ENCODE data around the gene EPRS1. TPM values are rescaled to one million over a fixed set of nuclear protein-coding genes. Genes with fewer than 3 reads are reported as not detected.
"Not testable (repeated sequence)": the region's sequence is repeated elsewhere in the genome, so short reads cannot be mapped to it uniquely, and the experiment has no call there.

The EPRS1 gene
- 176 and 188 TPM in 2 replicates for total RNA-seq

DNA sequence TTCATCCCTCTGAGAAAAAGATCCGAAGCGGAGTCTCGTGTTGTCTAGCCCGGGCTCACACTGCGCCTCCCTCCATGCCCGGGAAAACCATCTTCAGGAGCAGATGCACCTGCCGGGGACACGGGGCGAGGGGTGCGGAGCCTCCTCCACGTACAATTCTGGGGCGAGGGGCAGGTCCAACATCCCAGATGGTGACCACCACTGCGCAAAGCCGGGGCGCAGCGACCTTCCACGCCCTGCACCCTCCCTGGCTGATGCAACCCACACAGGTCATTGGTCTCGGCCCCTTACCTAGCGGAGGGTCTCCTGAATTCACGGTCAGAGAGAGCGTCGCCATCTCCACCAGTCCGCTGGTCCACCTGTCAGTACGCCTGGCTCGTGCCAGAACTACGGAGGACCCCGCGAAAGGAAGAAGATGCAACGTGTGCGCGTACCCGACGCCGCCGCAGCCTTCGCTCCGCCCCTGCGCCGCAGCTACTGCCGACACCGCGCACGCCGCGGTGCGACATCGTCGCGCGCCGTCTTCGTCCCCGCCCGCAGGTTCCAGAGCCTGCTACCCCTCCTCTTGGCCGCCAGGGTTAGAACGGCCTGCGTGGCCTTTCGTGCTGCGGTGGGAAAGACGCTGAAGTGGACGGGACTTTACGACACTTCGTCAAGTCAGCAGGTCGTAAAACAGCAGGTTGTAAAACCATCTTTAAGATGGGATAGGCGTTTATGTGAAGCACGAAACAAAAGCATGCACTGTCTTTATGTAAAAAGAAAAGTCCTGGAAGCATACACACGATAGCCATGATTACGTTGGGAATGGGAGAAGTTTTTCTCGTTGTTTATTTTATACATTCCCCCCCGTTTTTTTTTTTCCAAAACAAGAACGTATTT, at the start of gene EPRS1:
Gene EPRS1 (minus strand): TSS at position 454 of the 879 bp plus-strand sequence. CDS start 117 bp downstream, at position 337.
- Mint-ChIP-seq H3K9me3 (no peaks in the 10 kb centered on the region), H3K27ac (peak within 1 kb of the TSS; percentile 93), H3K4me3 (peak within 1 kb of the TSS; percentile 96), H3K4me1 (ENCODE audit: low read depth) (peaks cover 32% of the 10 kb centered on the region), H3K36me3 (ENCODE audit: low read depth) (peaks cover 7% of the 10 kb centered on the region), H3K27me3 (ENCODE audit: insufficient read depth) (no peaks in the 10 kb centered on the region)
- DNase-seq (ENCODE audit: low spot score): peak; percentile 95
- intact Hi-C loops (cut with micrococcal nuclease): loop anchor here (1.0 to 5.0 kb wide), 5 partner anchors 33 to 874 kb away; partner anchors contain the start of genes BPNT1, IARS2, LYPLAL1 and RAB3GAP2

DNA sequence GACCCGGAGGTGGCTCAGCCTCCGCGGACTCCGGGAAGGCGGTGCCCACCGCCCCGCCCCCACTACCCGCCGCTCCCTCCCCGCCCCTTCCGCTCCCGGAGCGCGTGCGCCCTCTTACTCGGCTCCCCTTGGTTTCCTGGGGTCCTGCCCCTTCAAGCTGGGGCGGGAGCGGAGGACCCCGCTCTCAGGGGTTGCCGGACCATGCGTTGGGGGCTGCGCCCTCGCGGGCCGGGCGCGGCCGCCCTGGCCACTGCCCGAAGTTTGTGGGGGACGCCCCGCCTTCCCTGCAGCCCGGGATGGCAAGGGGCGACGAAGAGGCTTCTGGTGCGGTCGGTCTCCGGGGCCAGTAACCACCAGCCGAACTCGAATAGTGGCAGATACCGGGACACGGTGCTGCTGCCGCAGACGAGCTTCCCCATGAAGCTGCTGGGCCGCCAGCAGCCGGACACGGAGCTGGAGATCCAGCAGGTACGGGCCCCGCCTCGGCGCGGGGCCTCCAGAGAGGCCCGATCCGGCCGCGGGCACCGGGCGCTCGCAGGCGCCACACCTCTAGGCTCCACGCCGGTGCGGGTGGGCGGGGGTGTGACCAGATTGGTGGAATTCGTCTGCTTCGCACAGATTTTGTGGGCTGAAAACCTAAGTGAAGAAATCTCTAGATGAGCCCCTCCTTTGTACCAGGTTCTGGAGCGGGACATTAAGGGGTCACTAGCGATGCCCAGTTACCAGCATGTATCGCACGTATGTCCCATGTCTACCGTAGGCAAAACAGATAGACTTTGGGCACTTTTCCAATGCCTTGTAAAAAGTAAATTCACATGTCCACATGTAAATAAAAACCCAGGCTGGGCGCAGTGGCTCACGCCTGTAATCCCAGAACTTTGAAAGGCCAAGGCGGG, 48.0 kb upstream of the EPRS1 start, which contains the start of gene IARS2:
Gene IARS2 (plus strand): TSS at position 117 of the 896 bp plus-strand sequence. CDS start 85 bp downstream, at position 202.
- H3K27ac Mint-ChIP-seq: peak within 1 kb of the TSS; percentile 55
- intact Hi-C loops (cut with micrococcal nuclease): loop anchor here (1.0 to 5.0 kb wide), 3 partner anchors 48 to 1807 kb away; partner anchors contain the start of genes EPRS1 and RRP15
- peaks cover 25% of the 10 kb centered on the region for H3K4me1 Mint-ChIP-seq (ENCODE audit: low read depth)
- peak within 1 kb of the TSS; percentile 68 for H3K4me3 Mint-ChIP-seq
- H3K9me3 Mint-ChIP-seq: no peaks in the 10 kb centered on the region
- H3K27me3 Mint-ChIP-seq (ENCODE audit: insufficient read depth): no peaks in the 10 kb centered on the region
- DNase-seq (ENCODE audit: low spot score): peak; percentile 85
- peaks cover 18% of the 10 kb centered on the region for H3K36me3 Mint-ChIP-seq (ENCODE audit: low read depth)

DNA sequence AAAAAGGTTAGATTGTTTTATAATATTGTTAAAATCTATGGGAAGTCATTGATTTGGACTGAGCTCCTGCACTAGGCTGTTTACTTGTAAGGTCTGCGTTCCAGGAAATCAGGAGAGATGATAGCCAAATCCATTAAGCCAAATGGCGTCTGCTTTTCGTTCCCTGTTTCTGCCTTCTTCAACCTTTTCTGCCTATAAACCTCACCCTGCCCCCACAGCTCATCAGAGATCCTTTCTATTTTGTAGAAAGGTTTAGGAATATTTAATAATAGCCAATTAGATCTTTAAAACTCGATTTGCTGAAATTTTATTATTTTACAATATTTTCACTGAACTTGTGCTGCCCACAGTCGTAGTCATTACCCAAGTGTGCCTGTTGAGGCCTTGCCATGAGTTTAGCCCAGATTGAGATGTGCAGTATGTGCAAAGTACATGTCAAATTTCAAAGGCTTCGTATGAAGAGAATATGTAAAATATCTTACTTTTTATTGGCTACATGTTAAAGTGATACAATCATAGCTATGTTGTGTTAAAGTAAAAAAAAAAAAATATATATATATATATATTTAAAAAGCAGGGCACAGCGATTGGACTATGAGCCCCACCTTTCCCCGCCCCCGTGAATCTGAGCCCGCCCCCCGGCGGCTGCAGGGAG, 47.2 kb upstream of the EPRS1 start:
- H3K4me3 Mint-ChIP-seq: no peak overlapping the region
- DNase-seq (ENCODE audit: low spot score): no peak

DNA sequence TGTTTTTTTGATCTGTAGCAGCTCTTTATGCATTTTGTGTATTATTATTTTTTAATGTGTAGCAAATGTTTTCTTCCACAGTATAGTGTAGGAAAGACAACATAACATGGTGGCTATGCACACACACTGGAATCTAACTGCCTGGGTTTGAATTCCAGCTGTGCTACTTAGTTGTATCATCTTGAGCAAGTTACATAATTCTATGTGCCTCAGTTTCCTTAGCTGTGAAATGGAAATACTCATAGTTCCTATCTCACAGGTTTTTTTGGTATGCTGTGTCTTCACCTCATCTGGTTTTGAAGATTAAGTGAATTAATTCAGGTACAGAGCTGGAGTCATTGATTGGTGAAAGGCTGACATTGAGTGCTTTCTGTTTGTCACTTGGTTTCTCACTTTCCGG, 46.4 kb upstream of the EPRS1 start:
- Mint-ChIP-seq H3K27ac (no peak overlapping the region), H3K4me3 (no peak overlapping the region), H3K4me1 (ENCODE audit: low read depth) (peaks cover 19% of the 10 kb centered on the region), H3K36me3 (ENCODE audit: low read depth) (peaks cover 14% of the 10 kb centered on the region), H3K9me3 (no peaks in the 10 kb centered on the region), H3K27me3 (ENCODE audit: insufficient read depth) (no peaks in the 10 kb centered on the region)
- no peak for DNase-seq (ENCODE audit: low spot score)
- intact Hi-C loops (cut with micrococcal nuclease): loop anchor here (1.0 to 5.0 kb wide), 2 partner anchors 180 to 1805 kb away; partner anchors contain the start of genes RAB3GAP2 and RRP15

More for the DNA sequence above, 47.2 kb upstream of the EPRS1 start:
- Mint-ChIP-seq H3K27ac (no peak overlapping the region), H3K4me1 (ENCODE audit: low read depth) (peaks cover 24% of the 10 kb centered on the region), H3K27me3 (ENCODE audit: insufficient read depth) (no peaks in the 10 kb centered on the region), H3K9me3 (no peaks in the 10 kb centered on the region), H3K36me3 (ENCODE audit: low read depth) (peaks cover 17% of the 10 kb centered on the region)
- intact Hi-C loops (cut with micrococcal nuclease): loop anchor here (1.0 to 5.0 kb wide), 4 partner anchors 47 to 1806 kb away; partner anchors contain the start of genes EPRS1, RAB3GAP2 and RRP15

DNA sequence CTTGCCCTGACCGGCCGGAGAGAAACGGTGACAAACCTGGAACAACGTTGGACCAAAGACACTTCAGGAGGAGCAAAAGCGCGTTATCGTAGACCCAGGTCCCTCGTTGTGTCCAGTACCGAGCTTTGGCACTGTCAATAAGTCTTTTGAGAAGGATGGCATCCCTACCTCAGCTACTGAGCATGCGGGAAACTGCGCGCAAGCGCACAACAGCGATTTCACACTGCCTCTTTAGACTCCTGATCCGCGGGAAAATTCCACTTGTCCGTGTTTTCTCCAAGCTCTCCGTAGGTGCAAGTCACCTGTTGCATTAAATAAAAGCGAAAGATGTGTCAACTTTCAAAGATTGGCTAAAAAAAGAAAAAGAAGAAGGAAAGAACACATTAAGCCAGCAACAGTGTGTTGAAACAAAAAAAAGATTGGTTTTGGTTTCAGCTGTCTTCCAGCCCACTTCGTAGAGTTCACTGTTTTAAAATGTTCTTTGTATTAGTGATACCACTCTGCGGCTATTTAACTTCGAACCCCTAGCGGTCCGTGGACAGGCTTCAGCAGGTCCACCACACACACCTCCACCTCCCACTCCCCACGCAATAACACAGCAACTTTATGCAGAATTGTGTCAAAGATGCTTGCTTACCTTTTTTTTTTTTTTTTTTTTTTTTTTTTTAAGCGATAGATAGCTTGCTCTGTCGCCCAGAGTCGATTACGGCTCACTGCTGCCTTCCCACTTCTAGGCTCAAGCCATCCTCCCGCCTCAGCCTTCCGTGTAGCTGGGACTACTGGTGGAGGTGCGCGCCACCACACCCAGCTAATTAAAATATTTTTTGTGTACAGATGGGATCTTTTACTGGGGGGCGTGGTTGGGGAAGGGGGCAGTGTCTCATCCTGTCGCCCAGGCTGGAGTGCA, 43.6 kb upstream of the EPRS1 start, which contains the start of gene BPNT1:
Gene BPNT1 (minus strand): TSS at position 139 of the 907 bp plus-strand sequence. CDS start 9,942 bp downstream, outside the sequence.
- Mint-ChIP-seq H3K27me3 (ENCODE audit: insufficient read depth) (no peaks in the 10 kb centered on the region), H3K27ac (peak within 1 kb of the TSS; percentile 87), H3K9me3 (no peaks in the 10 kb centered on the region), H3K36me3 (ENCODE audit: low read depth) (peaks cover 2% of the 10 kb centered on the region), H3K4me3 (peak within 1 kb of the TSS; percentile 96), H3K4me1 (ENCODE audit: low read depth) (peaks cover 8% of the 10 kb centered on the region)
- intact Hi-C loops (cut with micrococcal nuclease): loop anchor here (1.0 to 5.0 kb wide), 4 partner anchors 23 to 1803 kb away; partner anchors contain the start of genes EPRS1, RAB3GAP2 and RRP15
- peak; percentile 95 for DNase-seq (ENCODE audit: low spot score)

- DNase-seq (ENCODE audit: low spot score); H3K4me1 Mint-ChIP-seq (ENCODE audit: low read depth): not testable (repeated sequence)
Observed at GRCh38 chr1:220086261-220086686, 40.0 kb upstream of the EPRS1 start.

GRCh38 chr1:220084460-220084859, 38.2 kb upstream of the EPRS1 start:
- H3K4me1 Mint-ChIP-seq (ENCODE audit: low read depth): peaks cover 9% of the 10 kb centered on the region
- no peak for DNase-seq (ENCODE audit: low spot score)
- H3K27ac Mint-ChIP-seq: no peak overlapping the region
- no peak overlapping the region for H3K4me3 Mint-ChIP-seq
- H3K9me3 Mint-ChIP-seq: no peaks in the 10 kb centered on the region
- intact Hi-C loops (cut with micrococcal nuclease): no loop called here
- no peaks in the 10 kb centered on the region for H3K27me3 Mint-ChIP-seq (ENCODE audit: insufficient read depth)
- H3K36me3 Mint-ChIP-seq (ENCODE audit: low read depth): peaks cover 2% of the 10 kb centered on the region

More at GRCh38 chr1:220086261-220086686, 40.0 kb upstream of the EPRS1 start:
- H3K27ac Mint-ChIP-seq; H3K9me3 Mint-ChIP-seq; H3K4me3 Mint-ChIP-seq; H3K27me3 Mint-ChIP-seq (ENCODE audit: insufficient read depth); H3K36me3 Mint-ChIP-seq (ENCODE audit: low read depth); intact Hi-C loops (cut with micrococcal nuclease): not testable (repeated sequence)

GRCh38 chr1:220077887-220078286, 31.6 kb upstream of the EPRS1 start:
- no peaks in the 10 kb centered on the region for H3K27me3 Mint-ChIP-seq (ENCODE audit: insufficient read depth)
- no peaks in the 10 kb centered on the region for H3K9me3 Mint-ChIP-seq
- peaks cover 11% of the 10 kb centered on the region for H3K36me3 Mint-ChIP-seq (ENCODE audit: low read depth)
- no peak for DNase-seq (ENCODE audit: low spot score)
- peaks cover 8% of the 10 kb centered on the region for H3K4me1 Mint-ChIP-seq (ENCODE audit: low read depth)
- no peak overlapping the region for H3K4me3 Mint-ChIP-seq
- no peak overlapping the region for H3K27ac Mint-ChIP-seq
- intact Hi-C loops (cut with micrococcal nuclease): no loop called here

GRCh38 chr1:220076861-220077762, 30.8 kb upstream of the EPRS1 start:
- no peaks in the 10 kb centered on the region for H3K9me3 Mint-ChIP-seq
- peaks cover 8% of the 10 kb centered on the region for H3K4me1 Mint-ChIP-seq (ENCODE audit: low read depth)
- DNase-seq (ENCODE audit: low spot score): no peak
- no peaks in the 10 kb centered on the region for H3K27me3 Mint-ChIP-seq (ENCODE audit: insufficient read depth)
- no peak overlapping the region for H3K4me3 Mint-ChIP-seq
- H3K27ac Mint-ChIP-seq: no peak overlapping the region
- intact Hi-C loops (cut with micrococcal nuclease): no loop called here
- H3K36me3 Mint-ChIP-seq (ENCODE audit: low read depth): peaks cover 17% of the 10 kb centered on the region

- Mint-ChIP-seq H3K27ac (no peak overlapping the region), H3K27me3 (ENCODE audit: insufficient read depth) (no peaks in the 10 kb centered on the region), H3K4me1 (ENCODE audit: low read depth) (no peaks in the 10 kb centered on the region), H3K9me3 (no peaks in the 10 kb centered on the region), H3K4me3 (no peak overlapping the region), H3K36me3 (ENCODE audit: low read depth) (peaks cover 14% of the 10 kb centered on the region)
- intact Hi-C loops (cut with micrococcal nuclease): no loop called here
- no peak for DNase-seq (ENCODE audit: low spot score)
Observed at GRCh38 chr1:220067269-220068204, 21.2 kb upstream of the EPRS1 start.

Measured in activated T-helper 1 cell treated with anti-CD3 and anti-CD28 coated beads, Interleukin-12 subunit alpha, Interleukin-12 subunit beta, Interleukin-2, Interleukin-4 antibody, amounts not matched to agents 30 ng/mL and 10 ng/mL and 1 ng/mL, durations not matched to agents 14 hours and 24 hours and 36 hours (primary cell).